Measurements from ENCODE around the gene KCTD17. TPM values are rescaled to one million over a fixed set of nuclear protein-coding genes. Genes with fewer than 3 reads are reported as not detected.
"Not testable (repeated sequence)": the region's sequence is repeated elsewhere in the genome, so short reads cannot be mapped to it uniquely, and the experiment has no call there.

KCTD17 gene
- total RNA-seq, 2 donors from 2014 or later, result 3.6 to 8.3 TPM

- intact Hi-C loops (cut with DNase I), result no loop called here
- Histone ChIP-seq H3K27me3 (peaks cover 0 to 4% of the 10 kb centered on the region in 2 donors), H3K36me3 (replicated peaks in 1 of 2; ENCODE audit: insufficient read depth in 1 of 2, low read depth in 2 of 2) (no peaks in the 10 kb centered on the region), H3K4me3 (no peak overlapping the region), H3K27ac (no peak overlapping the region), H3K4me1 (no peaks in the 10 kb centered on the region), H3K9me3 (no peaks in the 10 kb centered on the region)
- no peak for DNase-seq
- no peak for TF ChIP-seq POLR2A (IDR thresholded peaks at IDR 0.05)
- TF ChIP-seq CTCF (IDR thresholded peaks at IDR 0.05), result no peak
- ATAC-seq, result no peak
- WGBS, 2 donors, result 21 to 35% methylated on average over 3 to 9 of the region's 9 CpGs
Measured at GRCh38 chr22:37070744-37071143, 19.2 kb downstream of the KCTD17 start.

- H3K36me3 ChIP-seq (replicated peaks in 1 of 2; ENCODE audit: insufficient read depth in 1 of 2, low read depth in 2 of 2); H3K27ac ChIP-seq; intact Hi-C loops (cut with DNase I); DNase-seq; H3K4me3 ChIP-seq; ATAC-seq; H3K27me3 ChIP-seq; H3K9me3 ChIP-seq; H3K4me1 ChIP-seq: not testable (repeated sequence)
- WGBS, 2 donors, result 82 to 86% methylated on average over 5 of the region's 5 CpGs
Measured at GRCh38 chr22:37071850-37072592, 20.5 kb downstream of the KCTD17 start.

GRCh38 chr22:37072673-37073072, 21.1 kb downstream of the KCTD17 start:
- WGBS, 2 donors, result 64 to 77% methylated on average over 8 of the region's 8 CpGs
- Histone ChIP-seq H3K9me3 (no peaks in the 10 kb centered on the region), H3K4me3 (no peak overlapping the region), H3K36me3 (replicated peaks in 1 of 2; ENCODE audit: insufficient read depth in 1 of 2, low read depth in 2 of 2) (no peaks in the 10 kb centered on the region), H3K27me3 (peaks cover 0 to 4% of the 10 kb centered on the region in 2 donors), H3K4me1 (no peaks in the 10 kb centered on the region), H3K27ac (no peak overlapping the region)
- DNase-seq (no peak), ATAC-seq (no peak)
- intact Hi-C loops (cut with DNase I), result no loop called here
- TF ChIP-seq POLR2A (IDR thresholded peaks at IDR 0.05) (no peak), CTCF (IDR thresholded peaks at IDR 0.05) (no peak)

GRCh38 chr22:37074537-37074936, 23.0 kb downstream of the KCTD17 start:
- Histone ChIP-seq H3K36me3 (replicated peaks in 1 of 2; ENCODE audit: insufficient read depth in 1 of 2, low read depth in 2 of 2) (no peaks in the 10 kb centered on the region), H3K27ac (no peak overlapping the region), H3K27me3 (no peaks in the 10 kb centered on the region), H3K4me3 (no peak overlapping the region), H3K9me3 (no peaks in the 10 kb centered on the region), H3K4me1 (no peaks in the 10 kb centered on the region)
- intact Hi-C loops (cut with DNase I), result no loop called here
- no peak for TF ChIP-seq POLR2A (IDR thresholded peaks at IDR 0.05)
- no peak for TF ChIP-seq CTCF (IDR thresholded peaks at IDR 0.05)
- DNase-seq, result no peak
- no peak for ATAC-seq
- WGBS, 2 donors, result 46 to 59% methylated on average over 16 of the region's 16 CpGs

GRCh38 chr22:37075046-37075445, 23.5 kb downstream of the KCTD17 start:
- Histone ChIP-seq H3K36me3 (replicated peaks in 1 of 2; ENCODE audit: insufficient read depth in 1 of 2, low read depth in 2 of 2) (no peaks in the 10 kb centered on the region), H3K27ac (no peak overlapping the region), H3K27me3 (no peaks in the 10 kb centered on the region), H3K4me3 (no peak overlapping the region), H3K4me1 (no peaks in the 10 kb centered on the region), H3K9me3 (no peaks in the 10 kb centered on the region)
- intact Hi-C loops (cut with DNase I), result no loop called here
- DNase-seq (no peak), ATAC-seq (no peak)
- TF ChIP-seq POLR2A (IDR thresholded peaks at IDR 0.05), result no peak
- no peak for TF ChIP-seq CTCF (IDR thresholded peaks at IDR 0.05)
- 30% methylated on average over 17 of the region's 17 CpGs; no CpG with 5 or more reads in 1 of the 2 donors for WGBS, 2 donors
